ENCODE results near the gene LRRFIP1. TPM values are rescaled to one million over a fixed set of nuclear protein-coding genes. Genes with fewer than 3 reads are reported as not detected.

LRRFIP1 gene
- total and polyA plus RNA-seq, 4 donors: 79.7 to 194 (median 94.1) TPM

GRCh38 chr2:237644381-237644703 lies 17.0 kb downstream of the LRRFIP1 start:
- 96 to 99% methylated on average over 5 of the region's 5 CpGs for WGBS, 2 donors
- peaks cover 0 to 7% (median 0%) of the 10 kb centered on the region in 5 donors for H3K4me1 ChIP-seq (ENCODE audit: control insufficient read depth in 5 of 5, insufficient read depth in 5 of 5, low read length in 5 of 5)
- no peak for ATAC-seq (ENCODE audit: insufficient read depth, low FRiP score)
- no peak for TF ChIP-seq CTCF (IDR thresholded peaks at IDR 0.05; ENCODE audit: control extremely low read depth, extremely low read depth)
- H3K4me3 ChIP-seq: no peak overlapping the region
- H3K36me3 ChIP-seq (ENCODE audit: control insufficient read depth in 4 of 4, insufficient read depth in 4 of 4, low read length in 4 of 4): peaks cover 0 to 10% (median 1%) of the 10 kb centered on the region in 4 donors
- H3K9ac ChIP-seq (ENCODE audit: insufficient read depth in 1 of 2, low read length in 2 of 2): no peak overlapping the region
- H3K9me3 ChIP-seq (ENCODE audit: control insufficient read depth in 4 of 4, insufficient read depth in 3 of 4, low read length in 3 of 4): peaks cover 0 to 2% (median 0%) of the 10 kb centered on the region in 4 donors
- DNase-seq: no peak
- H3K27ac ChIP-seq (ENCODE audit: low read depth in 1 of 2, low read length in 1 of 2): no peak overlapping the region
- no peaks in the 10 kb centered on the region for H3K27me3 ChIP-seq (ENCODE audit: control insufficient read depth in 3 of 3, insufficient read depth in 3 of 3, low read length in 2 of 3)

DNA sequence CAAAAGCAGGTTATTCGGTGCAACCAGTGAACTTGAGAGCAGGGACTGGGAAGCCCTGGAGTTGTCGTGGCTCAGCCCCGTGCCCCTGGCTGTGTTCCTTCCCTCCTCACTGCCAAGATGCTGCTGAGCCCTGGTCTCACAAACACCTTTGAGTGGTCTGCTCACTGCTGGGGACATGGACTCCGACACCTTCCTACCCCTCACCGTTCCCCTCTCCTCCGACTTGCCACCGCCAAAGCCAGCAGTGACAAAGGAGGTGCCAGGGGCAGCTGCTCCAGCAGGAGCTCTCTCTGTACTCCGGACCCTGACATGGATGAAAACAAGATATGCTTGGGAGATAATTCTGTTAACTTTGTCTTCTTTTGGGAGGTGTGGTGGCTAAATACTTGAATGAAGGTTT lies 17.9 kb downstream of the LRRFIP1 start:
- Histone ChIP-seq H3K9me3 (ENCODE audit: control insufficient read depth in 4 of 4, insufficient read depth in 3 of 4, low read length in 3 of 4) (no peaks in the 10 kb centered on the region), H3K4me3 (no peak overlapping the region), H3K27ac (ENCODE audit: low read depth in 1 of 2, low read length in 1 of 2) (no peak overlapping the region), H3K9ac (ENCODE audit: insufficient read depth in 1 of 2, low read length in 2 of 2) (no peak overlapping the region), H3K4me1 (ENCODE audit: control insufficient read depth in 5 of 5, insufficient read depth in 5 of 5, low read length in 5 of 5) (peaks cover 0 to 10% (median 0%) of the 10 kb centered on the region in 5 donors), H3K36me3 (ENCODE audit: control insufficient read depth in 4 of 4, insufficient read depth in 4 of 4, low read length in 4 of 4) (peaks cover 0 to 10% (median 1%) of the 10 kb centered on the region in 4 donors), H3K27me3 (ENCODE audit: control insufficient read depth in 3 of 3, insufficient read depth in 3 of 3, low read length in 2 of 3) (no peaks in the 10 kb centered on the region)
- WGBS, 2 donors: 92 to 93% methylated on average over 8 of the region's 8 CpGs
- DNase-seq (no peak), ATAC-seq (ENCODE audit: insufficient read depth, low FRiP score) (no peak)
- no peak for TF ChIP-seq CTCF (IDR thresholded peaks at IDR 0.05; ENCODE audit: control extremely low read depth, extremely low read depth)

DNA sequence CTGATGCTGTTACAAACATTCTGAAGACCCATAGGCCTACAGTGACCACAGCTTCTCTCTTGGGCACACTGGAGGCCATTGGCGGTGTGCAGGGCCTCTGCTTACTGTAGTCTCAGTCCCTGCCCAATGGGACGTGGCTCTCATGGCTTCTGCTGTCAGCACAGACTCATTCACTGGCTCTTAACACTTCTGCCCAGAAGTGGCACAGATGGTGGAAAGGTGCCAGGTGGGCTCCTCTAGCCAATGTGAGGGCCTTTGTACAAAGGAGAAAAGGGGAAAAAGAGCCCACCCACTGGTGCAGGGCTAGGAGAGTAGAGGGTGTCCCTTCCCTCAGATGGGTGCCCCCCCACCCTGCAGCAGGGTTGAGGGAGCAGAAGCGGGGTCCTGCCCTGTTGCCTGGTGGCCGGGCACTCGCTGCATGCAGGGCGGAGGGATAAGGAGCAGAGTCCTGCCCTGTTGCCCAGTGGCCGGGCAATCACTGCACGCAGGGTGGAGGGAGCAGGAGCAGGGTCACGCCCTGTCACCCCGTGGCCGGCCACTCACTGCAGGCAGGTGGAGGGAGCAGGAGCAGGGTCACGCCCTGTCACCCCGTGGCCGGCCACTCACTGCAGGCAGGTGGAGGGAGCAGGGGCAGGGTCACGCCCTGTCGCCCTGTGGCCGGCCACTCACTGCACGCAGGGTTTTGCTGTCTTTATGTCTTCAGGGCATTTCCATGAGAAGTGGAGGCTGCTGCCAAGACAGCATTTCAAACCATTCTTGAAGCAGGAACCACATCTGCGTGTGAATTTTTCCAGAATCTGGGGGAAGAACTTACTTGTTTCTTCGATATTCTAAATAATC lies 20.0 kb downstream of the LRRFIP1 start:
- H3K9ac ChIP-seq (ENCODE audit: insufficient read depth in 1 of 2, low read length in 2 of 2): no peak overlapping the region
- no peak for TF ChIP-seq CTCF (IDR thresholded peaks at IDR 0.05; ENCODE audit: control extremely low read depth, extremely low read depth)
- 85 to 94% methylated on average over 17 to 20 of the region's 20 CpGs for whole genome bisulfite sequencing, 2 donors

More for the DNA sequence above, 20.0 kb downstream of the LRRFIP1 start:
- peaks cover 0 to 21% (median 7%) of the 10 kb centered on the region in 4 donors for H3K36me3 ChIP-seq (ENCODE audit: control insufficient read depth in 4 of 4, insufficient read depth in 4 of 4, low read length in 4 of 4)
- peaks cover 0 to 2% (median under 1%) of the 10 kb centered on the region in 4 donors for H3K9me3 ChIP-seq (ENCODE audit: control insufficient read depth in 4 of 4, insufficient read depth in 3 of 4, low read length in 3 of 4)
- H3K27me3 ChIP-seq (ENCODE audit: control insufficient read depth in 3 of 3, insufficient read depth in 3 of 3, low read length in 2 of 3): no peaks in the 10 kb centered on the region
- ATAC-seq (ENCODE audit: insufficient read depth, low FRiP score): no peak
- no peak overlapping the region for H3K4me3 ChIP-seq
- no peak for DNase-seq
- peak overlapping the region; percentile 17 to 48 for H3K27ac ChIP-seq (ENCODE audit: low read depth in 1 of 2, low read length in 1 of 2)
- peaks cover 0 to 13% (median 0%) of the 10 kb centered on the region in 5 donors for H3K4me1 ChIP-seq (ENCODE audit: control insufficient read depth in 5 of 5, insufficient read depth in 5 of 5, low read length in 5 of 5)
